PC-3 (cell line): ENCODE results near the gene DLK1. TPM values are rescaled to one million over a fixed set of nuclear protein-coding genes. Genes with fewer than 3 reads are reported as not detected.

ENCODE experiments used
- ATAC-seq: fragments of 200-7000 bp; cut with Tn5 transposase; 2 replicates; pipeline ENCODE4 v1.9.1; 2020; ENCODE audit warnings: mild to moderate bottlenecking, moderate library complexity
- BruUV-seq: library from RNA; stranded (reverse); fragments of 400-500 nt; replicated peaks from 2 replicates; lab custom pipeline; 2021; lab: Mats Ljungman, UMichigan
- CTCF ChIA-PET: fragments of 300-600 bp; sonication (Branson Sonifier 250); formaldehyde crosslinking; loops from one replicate; lab custom pipeline; 2022; ENCODE audit warnings: antibody characterized with exemption; lab: Charles Lee
- POLR2A ChIA-PET: fragments of 300-600 bp; sonication (Branson Sonifier 250); formaldehyde crosslinking; loops from one replicate; lab custom pipeline; 2022; ENCODE audit warnings: antibody characterized with exemption; ENCODE audit not compliant: unreplicated experiment; lab: Charles Lee
- DNase-seq: peaks from one replicate; pipeline ENCODE4 v3.0.0-alpha.2; 2015
- H2AFZ ChIP-seq: fragments of 300-600 bp; sonication (generic); 2 replicates; pipeline ENCODE4 v1.6.0; 2016; ENCODE audit warnings: antibody characterized with exemption, low read length
- H3F3A ChIP-seq: fragments of 300-600 bp; sonication (generic); one replicate; pipeline ENCODE4 v1.6.0; 2017; ENCODE audit warnings: antibody characterized with exemption, low read length, control low read depth, mild to moderate bottlenecking; ENCODE audit not compliant: unreplicated experiment
- H3K27ac ChIP-seq: fragments of 300-600 bp; sonication (generic); 2 replicates; pipeline ENCODE4 v1.5.1; 2016; ENCODE audit warnings: mild to moderate bottlenecking, low read length
- H3K27me3 ChIP-seq: fragments of 300-600 bp; sonication (generic); 2 replicates; pipeline ENCODE4 v1.6.1; 2016; ENCODE audit warnings: low read length, mixed read lengths
- H3K36me3 ChIP-seq: fragments of 300-600 bp; sonication (generic); 2 replicates; pipeline ENCODE4 v1.6.1; 2016; ENCODE audit warnings: low read depth, mixed run types, low read length, mixed read lengths
- H3K4me1 ChIP-seq: fragments of 300-600 bp; sonication (generic); 2 replicates; pipeline ENCODE4 v1.5.1; 2016; ENCODE audit warnings: low read length; ENCODE audit not compliant: insufficient read depth
- H3K4me2 ChIP-seq: fragments of 300-600 bp; sonication (generic); 2 replicates; pipeline ENCODE4 v1.6.0; 2016; ENCODE audit warnings: low read length
- H3K4me3 ChIP-seq: fragments of 300-600 bp; sonication (generic); 2 replicates; pipeline ENCODE4 v1.5.1; 2016; ENCODE audit warnings: mild to moderate bottlenecking, low read length, mixed read lengths
- H3K79me2 ChIP-seq: fragments of 300-600 bp; sonication (generic); 2 replicates; pipeline ENCODE4 v1.6.1; 2017; ENCODE audit warnings: low read length, mixed read lengths
- H3K9ac ChIP-seq: fragments of 300-600 bp; sonication (generic); 2 replicates; pipeline ENCODE4 v1.6.0; 2016; ENCODE audit warnings: mild to moderate bottlenecking, low read length
- H3K9me2 ChIP-seq: fragments of 300-600 bp; sonication (generic); replicated peaks from 2 replicates; pipeline ENCODE4 v1.6.1; 2016; ENCODE audit warnings: mixed run types, low read length, mixed read lengths
- H3K9me3 ChIP-seq: fragments of 300-600 bp; sonication (generic); 2 replicates; pipeline ENCODE4 v1.6.1; 2016; ENCODE audit warnings: low read length, mixed read lengths
- H4K20me1 ChIP-seq: fragments of 300-600 bp; sonication (generic); 2 replicates; pipeline ENCODE4 v1.6.1; 2016; ENCODE audit warnings: low read length, mixed read lengths
- CTCF ChIP-seq: fragments of 300-600 bp; sonication (generic); conservative IDR thresholded peaks from 2 replicates; pipeline ENCODE4 v1.5.1; 2017; ENCODE audit warnings: antibody characterized with exemption, low read depth, mild to moderate bottlenecking, low read length
- EZH2 ChIP-seq: fragments of 300-600 bp; sonication (generic); IDR thresholded peaks from one replicate; pipeline ENCODE4 v1.6.1; 2017; ENCODE audit warnings: antibody characterized with exemption, mild to moderate bottlenecking, low read length; ENCODE audit not compliant: unreplicated experiment
- EZH2phosphoT487 ChIP-seq: fragments of 300-600 bp; sonication (generic); IDR thresholded peaks from 2 replicates; pipeline ENCODE4 v1.6.1; 2018; ENCODE audit warnings: mild to moderate bottlenecking, antibody characterized with exemption, low read length, borderline replicate concordance
- intact Hi-C: fragments of 100-400 bp; cut with micrococcal nuclease; formaldehyde crosslinking; loops from 2 replicates; pipeline ENCODE4 v1.9.0; 2023
- total RNA-seq: library from RNA; depleted of rRNA; stranded (reverse); fragments of >200 nt; gene quantifications from 2 replicates; pipeline ENCODE4 v1.2.3, GENCODE V29; 2014

The DLK1 gene
- total RNA-seq, 1 experiment from 2014 or later: not detected

GRCh38 chr14:100696590-100696989, 30.1 kb upstream of the DLK1 start:
- peaks cover 21% of the 10 kb centered on the region for H3K4me1 ChIP-seq
- H3K27ac ChIP-seq: no peak overlapping the region
- no TSS peak for BruUV-seq
- H3K9me3 ChIP-seq: no peaks in the 10 kb centered on the region
- no peaks in the 10 kb centered on the region for H4K20me1 ChIP-seq
- H3K9me2 ChIP-seq: no peaks in the 10 kb centered on the region
- H3K79me2 ChIP-seq: 0 out of 2 replicates have a peak, but pooled peaks cover 6% of the 10 kb centered on the region
- ATAC-seq (no peak), DNase-seq (no peak)
- CTCF ChIA-PET: no interaction called here
- H2AFZ ChIP-seq: no peak overlapping the region
- H3K36me3 ChIP-seq: no peaks in the 10 kb centered on the region
- H3K4me3 ChIP-seq: no peak overlapping the region
- no peaks in the 10 kb centered on the region for H3K27me3 ChIP-seq
- H3K4me2 ChIP-seq: no peak overlapping the region
- TF ChIP-seq CTCF: no peak
- no peak for TF ChIP-seq EZH2
- TF ChIP-seq EZH2phosphoT487: no peak
- H3K9ac ChIP-seq: no peak overlapping the region
- intact Hi-C loops: no loop called here
- H3F3A ChIP-seq: peaks cover 12% of the 10 kb centered on the region
- POLR2A ChIA-PET: no interaction called here

GRCh38 chr14:100698066-100698465, 28.6 kb upstream of the DLK1 start:
- Histone ChIP-seq H3K27me3 (no peaks in the 10 kb centered on the region), H3K79me2 (no peaks in the 10 kb centered on the region), H3K4me3 (no peak overlapping the region), H3K27ac (no peak overlapping the region), H3F3A (no peaks in the 10 kb centered on the region), H3K9me3 (no peaks in the 10 kb centered on the region), H3K9me2 (no peaks in the 10 kb centered on the region), H3K4me2 (no peak overlapping the region), H3K4me1 (peaks cover 7% of the 10 kb centered on the region), H4K20me1 (no peaks in the 10 kb centered on the region), H3K36me3 (no peaks in the 10 kb centered on the region), H2AFZ (no peak overlapping the region), H3K9ac (no peak overlapping the region)
- intact Hi-C loops: no loop called here
- TF ChIP-seq EZH2: no peak
- no peak for TF ChIP-seq EZH2phosphoT487
- no peak for TF ChIP-seq CTCF
- DNase-seq: no peak
- ChIA-PET CTCF (no interaction called here), POLR2A (no interaction called here)
- ATAC-seq: no peak
- BruUV-seq: no TSS peak

- no TSS peak for BruUV-seq
These were observed 27.8 kb upstream of the DLK1 start for GRCh38 chr14:100698666-100699448.

More at GRCh38 chr14:100698666-100699448, 27.8 kb upstream of the DLK1 start:
- H3K4me3 ChIP-seq: no peak overlapping the region
- H4K20me1 ChIP-seq: no peaks in the 10 kb centered on the region
- no peak for DNase-seq
- H3K4me1 ChIP-seq: peaks cover 6% of the 10 kb centered on the region
- H3K9ac ChIP-seq: no peak overlapping the region
- CTCF ChIA-PET: no interaction called here
- no peak overlapping the region for H2AFZ ChIP-seq
- no peaks in the 10 kb centered on the region for H3K27me3 ChIP-seq
- no peaks in the 10 kb centered on the region for H3K9me2 ChIP-seq
- H3K27ac ChIP-seq: no peak overlapping the region
- H3K36me3 ChIP-seq: no peaks in the 10 kb centered on the region
- H3K9me3 ChIP-seq: no peaks in the 10 kb centered on the region
- H3F3A ChIP-seq: no peaks in the 10 kb centered on the region
- TF ChIP-seq EZH2phosphoT487 (no peak), CTCF (no peak), EZH2 (no peak)
- no peak overlapping the region for H3K4me2 ChIP-seq
- intact Hi-C loops: no loop called here
- POLR2A ChIA-PET: no interaction called here
- no peaks in the 10 kb centered on the region for H3K79me2 ChIP-seq
- no peak for ATAC-seq
